GM10248 (cell line): Measurements from ENCODE around the gene EIF2B5.
A peak's percentile ranks its signal among the peaks of the same experiment; 100 is the strongest.
"Not testable (repeated sequence)": the region's sequence is repeated elsewhere in the genome, so short reads cannot be mapped to it uniquely, and the experiment has no call there.

Source experiments
- CTCF ChIA-PET: fragments of 300-600 bp; sonication (Branson Sonifier 250); formaldehyde crosslinking; extraction: SDS; loops from one replicate; lab custom pipeline; 2021; ENCODE audit warnings: antibody characterized with exemption; lab: Yijun Ruan, JAX
- POLR2A ChIA-PET: fragments of 350-650 bp; sonication (Branson Sonifier 250); formaldehyde crosslinking; extraction: SDS; loops from one replicate; lab custom pipeline; 2020; ENCODE audit warnings: antibody characterized with exemption; lab: Yijun Ruan, JAX
- DNase-seq: peaks from one replicate; pipeline ENCODE4 v3.0.0; 2012; ENCODE audit errors: extremely low spot score
- CTCF ChIP-seq: IDR thresholded peaks from 2 replicates; pipeline ENCODE4 v1.5.1; 2012; ENCODE audit warnings: mild to moderate bottlenecking, low read depth; ENCODE audit errors: extremely low read depth, missing control alignments, control extremely low read depth

Gene EIF2B5

GRCh38 chr3:184099806-184100686 is 35.1 kb upstream of the EIF2B5 start:
- ChIA-PET CTCF (interaction anchor here (1.0 to 1.1 kb wide), 2 partner anchors 71 to 151 kb away, joined by 3 read pairs; no protein-coding TSS in a partner anchor), POLR2A (interaction anchor here (0.6 kb wide), 1 partner anchor 10 kb away, joined by 5 read pairs; no protein-coding TSS in a partner anchor)
- no peak for DNase-seq
- no peak for TF ChIP-seq CTCF

- ChIA-PET CTCF (no interaction called here), POLR2A (no interaction called here)
- no peak for TF ChIP-seq CTCF
- no peak for DNase-seq
Measured at GRCh38 chr3:184110316-184110725, 24.8 kb upstream of the EIF2B5 start.

GRCh38 chr3:184116017-184116416 is 19.1 kb upstream of the EIF2B5 start:
- POLR2A ChIA-PET: no interaction called here

GRCh38 chr3:184117636-184118035 is 17.5 kb upstream of the EIF2B5 start:
- no peak for DNase-seq
- ChIA-PET POLR2A (interaction anchor here (0.6 kb wide), 1 partner anchor 16 kb away, joined by 3 read pairs; no protein-coding TSS in a partner anchor), CTCF (interaction anchor here (1.1 kb wide), 1 partner anchor 10 kb away, joined by 5 read pairs; no protein-coding TSS in a partner anchor)
- TF ChIP-seq CTCF: no peak

More at GRCh38 chr3:184116017-184116416, 19.1 kb upstream of the EIF2B5 start:
- TF ChIP-seq CTCF: no peak
- CTCF ChIA-PET: interaction anchor here (1.1 to 1.4 kb wide), 2 partner anchors 13 to 219 kb away, joined by 3 to 4 read pairs; no protein-coding TSS in a partner anchor
- no peak for DNase-seq

GRCh38 chr3:184121031-184121430 is 14.1 kb upstream of the EIF2B5 start:
- DNase-seq, CTCF ChIA-PET, POLR2A ChIA-PET: not testable (repeated sequence)

- ChIA-PET CTCF (no interaction called here), POLR2A (no interaction called here)
- DNase-seq: no peak
- TF ChIP-seq CTCF: no peak
Measured at GRCh38 chr3:184126006-184126405, 9.2 kb upstream of the EIF2B5 start.

GRCh38 chr3:184129012-184129411 is 6.1 kb upstream of the EIF2B5 start:
- ChIA-PET CTCF (interaction anchor here (0.9 to 1.6 kb wide), 7 partner anchors 14 to 232 kb away, joined by 3 to 5 read pairs (median 4); no protein-coding TSS in a partner anchor), POLR2A (no interaction called here)
- DNase-seq: peak; percentile 34
- peak; percentile 54 for TF ChIP-seq CTCF
